ENCODE results near the gene SFXN1. TPM values are rescaled to one million over a fixed set of nuclear protein-coding genes. Genes with fewer than 3 reads are reported as not detected.
"Not testable (repeated sequence)": the region's sequence is repeated elsewhere in the genome, so short reads cannot be mapped to it uniquely, and the experiment has no call there.

Gene SFXN1
- total RNA-seq, 4 donors from 2014 or later = 13.5 to 37.4 (median 25.6) TPM

- 55% methylated on average over 2 of the region's 2 CpGs for WGBS
- Histone ChIP-seq H3K4me3 (no peak overlapping the region), H3K4me1 (no peaks in the 10 kb centered on the region), H3K27ac (no peak overlapping the region), H3K9me3 (no peaks in the 10 kb centered on the region), H3K27me3 (no peaks in the 10 kb centered on the region), H3K36me3 (peaks cover 20% of the 10 kb centered on the region)
- no peak for DNase-seq (ENCODE audit: low spot score in 2 of 2)
- no peak for TF ChIP-seq POLR2AphosphoS5 (IDR thresholded peaks at IDR 0.05)
Measured at GRCh38 chr5:175531361-175531760, 53.0 kb downstream of the SFXN1 start.

GRCh38 chr5:175534070-175534932 lies 55.9 kb downstream of the SFXN1 start:
- TF ChIP-seq CTCF (IDR thresholded peaks at IDR 0.05) (peak; percentile 79 to 97), POLR2AphosphoS5 (IDR thresholded peaks at IDR 0.05) (no peak), EP300 (IDR thresholded peaks at IDR 0.05) (no peak), POLR2A (IDR thresholded peaks at IDR 0.05) (no peak)
- Histone ChIP-seq H3K27me3 (no peaks in the 10 kb centered on the region), H3K4me3 (no peak overlapping the region), H3K9me3 (no peaks in the 10 kb centered on the region), H3K27ac (no peak overlapping the region), H3K4me1 (no peaks in the 10 kb centered on the region), H3K36me3 (no peaks in the 10 kb centered on the region)
- peak; percentile 73 to 85 for DNase-seq (ENCODE audit: low spot score in 2 of 2)
- WGBS = 7% methylated on average over 32 of the region's 32 CpGs

- DNase-seq (ENCODE audit: low spot score in 2 of 2); H3K27ac ChIP-seq; H3K4me1 ChIP-seq; H3K36me3 ChIP-seq; H3K9me3 ChIP-seq; H3K4me3 ChIP-seq; H3K27me3 ChIP-seq: not testable (repeated sequence)
- 76% methylated on average over 3 of the region's 3 CpGs for WGBS
Measured at GRCh38 chr5:175535331-175535730, 57.0 kb downstream of the SFXN1 start.

- H3K4me3 ChIP-seq = no peak overlapping the region
- 55% methylated on average over 3 of the region's 3 CpGs for WGBS
Measured at GRCh38 chr5:175535796-175536195, 57.4 kb downstream of the SFXN1 start.

GRCh38 chr5:175538576-175538975 lies 60.2 kb downstream of the SFXN1 start:
- WGBS = 89% methylated on average over 5 of the region's 5 CpGs
- TF ChIP-seq POLR2AphosphoS5 (IDR thresholded peaks at IDR 0.05) = no peak
- no peak for TF ChIP-seq CTCF (IDR thresholded peaks at IDR 0.05)
- no peak for TF ChIP-seq POLR2A (IDR thresholded peaks at IDR 0.05)
- no peak for TF ChIP-seq EP300 (IDR thresholded peaks at IDR 0.05)

More at GRCh38 chr5:175535796-175536195, 57.4 kb downstream of the SFXN1 start:
- no peaks in the 10 kb centered on the region for H3K36me3 ChIP-seq
- no peak overlapping the region for H3K27ac ChIP-seq
- H3K9me3 ChIP-seq = no peaks in the 10 kb centered on the region
- no peak for DNase-seq (ENCODE audit: low spot score in 2 of 2)
- H3K27me3 ChIP-seq = no peaks in the 10 kb centered on the region
- H3K4me1 ChIP-seq = no peaks in the 10 kb centered on the region
- TF ChIP-seq POLR2A (IDR thresholded peaks at IDR 0.05) (no peak), CTCF (IDR thresholded peaks at IDR 0.05) (no peak), POLR2AphosphoS5 (IDR thresholded peaks at IDR 0.05) (no peak), EP300 (IDR thresholded peaks at IDR 0.05) (no peak)

GRCh38 chr5:175539936-175540335 lies 61.6 kb downstream of the SFXN1 start:
- no peak for DNase-seq (ENCODE audit: low spot score in 2 of 2)
- Histone ChIP-seq H3K27me3 (peaks cover 4% of the 10 kb centered on the region), H3K4me3 (no peak overlapping the region), H3K4me1 (no peaks in the 10 kb centered on the region), H3K9me3 (no peaks in the 10 kb centered on the region), H3K27ac (no peak overlapping the region), H3K36me3 (no peaks in the 10 kb centered on the region)
- WGBS = 50% methylated on average over 2 of the region's 2 CpGs
- TF ChIP-seq CTCF (IDR thresholded peaks at IDR 0.05) (no peak), POLR2A (IDR thresholded peaks at IDR 0.05) (no peak), EP300 (IDR thresholded peaks at IDR 0.05) (no peak), POLR2AphosphoS5 (IDR thresholded peaks at IDR 0.05) (no peak)

More at GRCh38 chr5:175538576-175538975, 60.2 kb downstream of the SFXN1 start:
- Histone ChIP-seq H3K4me1 (no peaks in the 10 kb centered on the region), H3K9me3 (no peaks in the 10 kb centered on the region), H3K27me3 (peaks cover 4% of the 10 kb centered on the region), H3K36me3 (no peaks in the 10 kb centered on the region), H3K4me3 (no peak overlapping the region), H3K27ac (no peak overlapping the region)
- DNase-seq (ENCODE audit: low spot score in 2 of 2) = no peak
